ENCODE results near the gene HIVEP3. TPM values are rescaled to one million over a fixed set of nuclear protein-coding genes. Genes with fewer than 3 reads are reported as not detected.

Gene HIVEP3
- total RNA-seq, 1 donor from 2014 or later: 8.9 TPM

DNA sequence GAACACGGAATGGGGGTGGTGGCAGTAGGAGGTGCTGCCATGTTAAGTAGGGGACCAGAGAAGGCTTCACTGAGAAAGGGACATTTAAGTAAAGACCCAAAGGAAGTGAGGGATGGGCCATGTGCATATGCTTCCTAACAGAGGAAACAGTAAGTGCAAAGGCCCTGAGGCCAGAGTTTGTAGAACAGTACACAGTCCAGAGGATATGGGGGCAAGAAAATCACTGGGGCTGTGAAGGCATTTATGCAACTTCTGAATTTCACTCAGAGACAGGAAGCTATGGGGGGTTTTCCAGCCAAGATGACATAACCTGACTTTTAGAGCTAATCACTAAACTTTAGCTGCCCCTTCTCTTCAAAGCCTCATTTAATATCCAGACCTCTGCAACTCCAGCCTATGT is 231.7 kb downstream of the HIVEP3 start:
- Histone ChIP-seq H2AFZ (ENCODE audit: low read depth, low read length) (no peak overlapping the region), H3K4me1 (ENCODE audit: insufficient read depth, low read length) (peaks cover 15% of the 10 kb centered on the region), H3K4me3 (ENCODE audit: insufficient read depth, low read depth, low read length) (no peak overlapping the region), H3K27me3 (ENCODE audit: insufficient read depth, low read length) (no peaks in the 10 kb centered on the region), H3K36me3 (ENCODE audit: insufficient read depth, low read length) (no peaks in the 10 kb centered on the region), H3K27ac (ENCODE audit: low read depth, low read length) (no peak overlapping the region), H3K9me3 (ENCODE audit: insufficient read depth, low read depth, low read length) (no peaks in the 10 kb centered on the region), H3K9ac (ENCODE audit: low read length) (no peak overlapping the region), H4K20me1 (ENCODE audit: insufficient read depth, low read length) (no peaks in the 10 kb centered on the region), H3K79me2 (ENCODE audit: insufficient read depth, low read length) (no peaks in the 10 kb centered on the region), H3K4me2 (ENCODE audit: low read length) (no peak overlapping the region)
- TF ChIP-seq, protein P1, sequence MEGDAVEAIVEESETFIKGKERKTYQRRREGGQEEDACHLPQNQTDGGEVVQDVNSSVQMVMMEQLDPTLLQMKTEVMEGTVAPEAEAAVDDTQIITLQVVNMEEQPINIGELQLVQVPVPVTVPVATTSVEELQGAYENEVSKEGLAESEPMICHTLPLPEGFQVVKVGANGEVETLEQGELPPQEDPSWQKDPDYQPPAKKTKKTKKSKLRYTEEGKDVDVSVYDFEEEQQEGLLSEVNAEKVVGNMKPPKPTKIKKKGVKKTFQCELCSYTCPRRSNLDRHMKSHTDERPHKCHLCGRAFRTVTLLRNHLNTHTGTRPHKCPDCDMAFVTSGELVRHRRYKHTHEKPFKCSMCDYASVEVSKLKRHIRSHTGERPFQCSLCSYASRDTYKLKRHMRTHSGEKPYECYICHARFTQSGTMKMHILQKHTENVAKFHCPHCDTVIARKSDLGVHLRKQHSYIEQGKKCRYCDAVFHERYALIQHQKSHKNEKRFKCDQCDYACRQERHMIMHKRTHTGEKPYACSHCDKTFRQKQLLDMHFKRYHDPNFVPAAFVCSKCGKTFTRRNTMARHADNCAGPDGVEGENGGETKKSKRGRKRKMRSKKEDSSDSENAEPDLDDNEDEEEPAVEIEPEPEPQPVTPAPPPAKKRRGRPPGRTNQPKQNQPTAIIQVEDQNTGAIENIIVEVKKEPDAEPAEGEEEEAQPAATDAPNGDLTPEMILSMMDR (IDR thresholded peaks at IDR 0.05; ENCODE audit: insufficient read depth, low read depth, low read length): no peak
- Mint-ChIP-seq H3K36me3 (ENCODE audit: low read depth, unreplicated experiment) (no peaks in the 10 kb centered on the region), H3K27me3 (ENCODE audit: low read depth, unreplicated experiment) (peaks cover 31% of the 10 kb centered on the region), H3K9me3 (ENCODE audit: unreplicated experiment) (no peaks in the 10 kb centered on the region), H3K4me3 (ENCODE audit: unreplicated experiment) (no peak overlapping the region), H3K4me1 (ENCODE audit: low read depth, unreplicated experiment) (peaks cover 6% of the 10 kb centered on the region), H3K27ac (ENCODE audit: unreplicated experiment) (no peak overlapping the region)
- FAIRE-seq (no peak), DNase-seq (ENCODE audit: low read depth) (no peak)

DNA sequence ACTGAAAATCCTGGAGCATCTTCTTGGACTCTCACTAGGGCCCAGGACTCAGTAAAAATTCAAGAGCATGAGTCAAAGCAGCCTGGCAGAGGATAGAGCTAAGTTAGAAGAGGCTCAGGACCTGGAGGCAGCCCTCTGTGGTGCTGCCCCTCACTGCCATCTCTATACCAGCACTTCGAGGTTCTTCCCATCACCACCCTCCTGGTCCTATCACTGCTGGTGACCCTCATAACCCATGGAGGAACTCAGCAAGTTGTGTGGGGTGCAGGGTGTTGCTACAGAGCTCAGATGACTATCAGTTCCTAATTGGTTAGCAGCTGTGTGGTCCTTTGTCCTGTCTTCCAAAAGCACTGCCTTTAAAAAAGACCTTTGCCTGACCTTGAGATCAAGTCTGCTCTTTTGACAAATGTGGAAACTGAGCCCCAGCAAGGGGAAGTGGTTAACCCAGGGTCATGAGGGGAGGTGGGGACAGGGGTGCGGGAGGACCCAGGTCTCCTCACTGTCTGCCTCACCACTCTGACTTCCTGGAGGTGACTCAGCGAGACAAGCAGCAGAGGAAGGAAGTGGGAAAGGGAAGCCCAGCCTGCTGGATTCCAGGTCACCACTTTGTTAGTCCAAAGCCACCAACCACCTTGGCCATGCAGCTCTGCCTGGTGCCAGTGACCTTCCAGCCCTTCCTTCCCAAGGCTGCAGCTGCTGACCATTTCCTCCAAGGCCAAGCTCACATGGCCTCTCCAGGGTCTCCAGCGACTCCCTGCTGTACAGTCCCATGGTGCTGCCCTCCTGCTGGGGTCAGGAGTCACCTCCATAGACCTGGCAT is 234.8 kb downstream of the HIVEP3 start:
- no peak overlapping the region for H3K27ac ChIP-seq (ENCODE audit: low read depth, low read length)
- H3K4me2 ChIP-seq (ENCODE audit: low read length): peak overlapping the region; percentile 24
- Mint-ChIP-seq H3K4me3 (ENCODE audit: unreplicated experiment) (no peak overlapping the region), H3K9me3 (ENCODE audit: unreplicated experiment) (no peaks in the 10 kb centered on the region), H3K4me1 (ENCODE audit: low read depth, unreplicated experiment) (peaks cover 9% of the 10 kb centered on the region), H3K36me3 (ENCODE audit: low read depth, unreplicated experiment) (no peaks in the 10 kb centered on the region), H3K27me3 (ENCODE audit: low read depth, unreplicated experiment) (peaks cover 34% of the 10 kb centered on the region), H3K27ac (ENCODE audit: unreplicated experiment) (no peak overlapping the region)
- no peak for TF ChIP-seq EZH2 (IDR thresholded peaks at IDR 0.05; ENCODE audit: insufficient read depth, low read length)
- TF ChIP-seq, protein P1 (IDR thresholded peaks at IDR 0.05; ENCODE audit: insufficient read depth, low read depth, low read length): no peak
- no peaks in the 10 kb centered on the region for H4K20me1 ChIP-seq (ENCODE audit: insufficient read depth, low read length)
- no peak for DNase-seq (ENCODE audit: low read depth)
- H3K9ac ChIP-seq (ENCODE audit: low read length): peak overlapping the region; percentile 1
- no peaks in the 10 kb centered on the region for H3K36me3 ChIP-seq (ENCODE audit: insufficient read depth, low read length)
- H3K79me2 ChIP-seq (ENCODE audit: insufficient read depth, low read length): no peaks in the 10 kb centered on the region
- H3K9me3 ChIP-seq (ENCODE audit: insufficient read depth, low read depth, low read length): no peaks in the 10 kb centered on the region
- H3K4me1 ChIP-seq (ENCODE audit: insufficient read depth, low read length): peaks cover 25% of the 10 kb centered on the region
- no peak overlapping the region for H2AFZ ChIP-seq (ENCODE audit: low read depth, low read length)
- H3K4me3 ChIP-seq (ENCODE audit: insufficient read depth, low read depth, low read length): no peak overlapping the region
- no peaks in the 10 kb centered on the region for H3K27me3 ChIP-seq (ENCODE audit: insufficient read depth, low read length)
- FAIRE-seq: peak; percentile 41

Measured in astrocyte (in vitro differentiated cells and primary cell).